Omental fat pad (tissue), 4 donors: ENCODE results near the gene ANXA7. TPM values are rescaled to one million over a fixed set of nuclear protein-coding genes. Genes with fewer than 3 reads are reported as not detected.
"Not testable (repeated sequence)": the region's sequence is repeated elsewhere in the genome, so short reads cannot be mapped to it uniquely, and the experiment has no call there.

Experiments used
- ATAC-seq: fragments of 150-250 bp; one replicate; pipeline ENCODE4 v1.9.1; 2016; ENCODE audit warnings: mild to moderate bottlenecking, moderate library complexity; ENCODE audit not compliant: low FRiP score
- DNase-seq: peaks from one replicate; pipeline ENCODE4 v3.0.0-alpha.2; 2019; ENCODE audit warnings: low spot score
- total RNA-seq, 4 donors: library from RNA; depleted of rRNA; stranded (reverse); fragments of >200 nt; gene quantifications; one replicate each; pipeline ENCODE4 v1.1.0, GENCODE V29; 2016
- TF ChIP-seq, protein P1 (sequence below), 3 donors: fragments of 450-650 bp; IDR thresholded peaks; one replicate each; pipeline ENCODE4 v1.5.1; 2016 to 2017; ENCODE audit warnings: antibody characterized with exemption in 3 of 3, mild to moderate bottlenecking in 3 of 3, moderate library complexity in 2 of 3

The ANXA7 gene
- total RNA-seq, 4 donors from 2014 or later, result 99.6 to 115 (median 112) TPM

DNA sequence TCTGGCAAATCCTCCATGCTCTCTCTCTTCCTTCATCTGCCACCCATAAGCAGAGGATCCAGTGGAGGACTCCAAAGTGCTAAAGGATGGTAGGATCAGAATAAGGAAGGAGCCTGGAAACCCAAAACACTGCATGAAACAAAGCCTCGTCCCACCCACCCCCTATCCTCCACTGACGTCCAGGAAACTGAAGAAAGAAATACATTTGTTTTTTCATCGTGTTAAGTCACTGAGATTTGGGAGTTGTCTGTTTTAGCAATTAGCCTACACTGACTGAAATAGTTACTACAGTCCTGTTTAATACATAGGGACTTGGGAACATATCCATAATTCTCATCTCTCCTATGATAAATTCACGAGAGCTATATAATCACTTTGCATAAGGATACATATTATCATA is 14.8 kb downstream of the ANXA7 start:
- ATAC-seq, result no peak
- TF ChIP-seq, protein P1, sequence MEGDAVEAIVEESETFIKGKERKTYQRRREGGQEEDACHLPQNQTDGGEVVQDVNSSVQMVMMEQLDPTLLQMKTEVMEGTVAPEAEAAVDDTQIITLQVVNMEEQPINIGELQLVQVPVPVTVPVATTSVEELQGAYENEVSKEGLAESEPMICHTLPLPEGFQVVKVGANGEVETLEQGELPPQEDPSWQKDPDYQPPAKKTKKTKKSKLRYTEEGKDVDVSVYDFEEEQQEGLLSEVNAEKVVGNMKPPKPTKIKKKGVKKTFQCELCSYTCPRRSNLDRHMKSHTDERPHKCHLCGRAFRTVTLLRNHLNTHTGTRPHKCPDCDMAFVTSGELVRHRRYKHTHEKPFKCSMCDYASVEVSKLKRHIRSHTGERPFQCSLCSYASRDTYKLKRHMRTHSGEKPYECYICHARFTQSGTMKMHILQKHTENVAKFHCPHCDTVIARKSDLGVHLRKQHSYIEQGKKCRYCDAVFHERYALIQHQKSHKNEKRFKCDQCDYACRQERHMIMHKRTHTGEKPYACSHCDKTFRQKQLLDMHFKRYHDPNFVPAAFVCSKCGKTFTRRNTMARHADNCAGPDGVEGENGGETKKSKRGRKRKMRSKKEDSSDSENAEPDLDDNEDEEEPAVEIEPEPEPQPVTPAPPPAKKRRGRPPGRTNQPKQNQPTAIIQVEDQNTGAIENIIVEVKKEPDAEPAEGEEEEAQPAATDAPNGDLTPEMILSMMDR (IDR thresholded peaks at IDR 0.05), result no peak
- DNase-seq, result no peak

DNA sequence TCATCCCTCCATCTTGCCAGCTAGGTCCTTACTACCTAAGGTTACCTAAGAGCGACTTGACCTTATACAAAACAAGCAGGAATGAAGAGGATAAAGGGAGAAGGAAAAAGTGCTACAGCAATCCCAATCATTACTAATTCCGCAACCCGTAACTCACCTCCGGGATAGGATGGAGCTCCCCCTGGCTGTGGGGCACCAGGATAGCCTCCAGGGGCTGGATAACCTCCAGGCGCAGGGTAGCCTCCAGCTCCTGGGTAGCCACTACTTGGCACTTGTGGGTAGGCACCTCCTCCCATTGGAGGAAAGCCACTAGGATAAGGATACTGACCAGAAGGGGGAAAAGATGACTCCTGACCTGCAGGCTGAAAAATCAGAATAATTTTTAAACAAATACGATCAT is 15.8 kb downstream of the ANXA7 start:
- ATAC-seq (no peak), DNase-seq (no peak)
- TF ChIP-seq, protein P1 (IDR thresholded peaks at IDR 0.05), result no peak

DNA sequence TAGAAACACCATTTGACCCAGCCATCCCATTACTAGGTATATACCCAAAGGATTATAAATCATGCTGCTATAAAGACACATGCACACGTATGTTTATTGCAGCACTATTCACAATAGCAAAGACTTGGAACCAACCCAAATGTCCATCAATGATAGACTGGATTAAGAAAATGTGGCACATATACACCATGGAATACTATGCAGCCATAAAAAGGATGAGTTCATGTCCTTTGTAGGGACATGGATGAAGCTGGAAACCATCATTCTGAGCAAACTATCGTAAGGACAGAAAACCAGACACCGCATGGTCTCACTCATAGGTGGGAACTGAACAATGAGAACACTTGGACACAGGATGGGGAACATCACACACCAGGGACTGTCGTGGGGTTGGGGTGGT is 19.5 kb downstream of the ANXA7 start:
- not testable (repeated sequence) for ATAC-seq, DNase-seq

DNA sequence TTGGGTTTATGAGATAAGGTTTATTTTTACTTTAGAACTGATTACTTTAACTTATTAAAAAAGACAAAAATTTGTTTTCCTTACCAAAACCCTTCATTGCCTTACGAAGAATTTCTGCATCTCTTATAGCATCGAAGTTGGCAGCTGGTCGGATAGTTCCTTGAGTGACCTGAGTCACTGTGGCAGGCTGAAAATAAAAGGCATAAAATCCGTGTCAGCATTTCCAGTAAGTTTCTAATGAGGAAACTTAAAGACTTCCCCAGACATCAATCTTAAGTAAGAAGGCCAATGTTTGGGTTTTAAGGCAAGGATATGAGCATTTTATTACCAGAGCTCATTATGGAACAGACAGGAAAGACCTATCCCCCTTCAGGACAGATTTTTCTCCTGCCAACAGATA is 25.6 kb downstream of the ANXA7 start:
- ATAC-seq (no peak), DNase-seq (no peak)
- TF ChIP-seq, protein P1 (IDR thresholded peaks at IDR 0.05), result no peak

DNA sequence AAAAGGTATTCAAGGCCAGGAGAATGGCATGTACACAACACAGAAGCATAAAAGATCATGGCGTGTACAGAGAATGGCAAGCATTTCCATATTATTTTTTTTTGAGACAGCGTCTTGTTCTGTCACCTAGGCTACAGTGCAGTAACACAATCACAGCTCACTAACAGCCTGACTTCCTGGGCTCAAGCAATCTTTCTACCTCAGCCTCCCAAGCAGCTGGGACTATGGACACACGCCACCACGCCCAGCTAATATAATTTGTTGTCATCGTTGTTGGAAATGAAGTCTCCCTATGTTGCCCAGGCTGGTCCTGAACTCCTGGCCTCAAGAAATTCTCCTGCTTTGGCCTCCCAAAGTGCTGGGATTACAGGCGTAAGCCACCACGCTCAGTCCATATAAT is 27.3 kb downstream of the ANXA7 start:
- TF ChIP-seq, protein P1 (IDR thresholded peaks at IDR 0.05), result no peak
- no peak for ATAC-seq
- DNase-seq, result no peak

DNA sequence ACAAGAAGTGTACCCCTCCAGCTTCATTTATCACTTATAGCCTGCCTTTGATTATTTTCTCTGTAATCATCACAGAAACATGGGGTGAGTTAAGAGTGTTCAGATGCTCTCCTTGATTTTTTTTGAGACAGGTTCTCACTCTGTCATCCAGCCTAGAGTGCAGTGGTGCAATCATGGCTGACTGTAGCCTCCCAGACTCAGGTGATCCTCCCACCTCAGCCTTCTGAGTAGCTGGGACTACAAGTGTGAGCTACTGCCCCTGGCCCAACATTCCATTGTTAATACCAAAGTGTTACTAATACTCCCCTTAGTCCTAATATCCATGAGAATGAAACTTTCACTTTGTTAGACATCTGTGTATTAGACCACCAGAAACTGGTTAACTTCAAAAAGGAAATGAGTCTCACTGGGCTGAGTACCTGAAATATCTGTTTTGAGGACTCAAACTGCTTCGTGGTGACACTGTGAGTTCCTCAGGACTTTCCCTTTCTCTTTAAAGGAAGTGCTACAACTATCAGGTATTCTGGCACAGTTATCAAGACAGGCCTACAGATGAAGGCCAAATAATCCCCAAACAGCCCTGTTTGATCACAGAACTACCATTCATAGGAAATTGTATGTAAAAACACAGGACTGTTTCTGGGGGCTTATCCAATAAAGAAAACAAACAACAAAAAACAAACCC is 34.7 kb downstream of the ANXA7 start:
- TF ChIP-seq, protein P1 (IDR thresholded peaks at IDR 0.05), result no peak
- no peak for ATAC-seq

DNA sequence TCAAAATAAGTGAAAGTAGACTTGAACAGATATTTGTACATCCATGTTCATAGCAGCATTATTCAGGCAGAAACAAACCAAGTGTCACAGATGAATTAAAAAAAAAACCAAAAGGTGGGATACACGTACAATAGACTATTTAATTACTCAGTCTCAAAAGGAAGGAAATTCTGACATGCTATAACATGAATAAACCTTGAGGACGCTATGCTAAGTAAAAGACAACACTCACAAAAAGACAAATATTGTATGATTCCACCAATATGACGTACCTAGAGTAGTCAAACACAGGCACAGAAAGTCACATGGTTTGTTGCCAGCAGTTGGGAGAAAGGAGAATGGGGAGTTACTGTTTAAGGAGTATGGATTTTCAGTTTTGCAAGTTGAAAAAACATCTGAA is 37.2 kb downstream of the ANXA7 start:
- ATAC-seq, result no peak
- TF ChIP-seq, protein P1 (IDR thresholded peaks at IDR 0.05), result no peak
- no peak for DNase-seq

More for the DNA sequence above, 34.7 kb downstream of the ANXA7 start:
- no peak for DNase-seq
